ENCODE results near the gene CBX4. TPM values are rescaled to one million over a fixed set of nuclear protein-coding genes. Genes with fewer than 3 reads are reported as not detected.
"Not testable (repeated sequence)": the region's sequence is repeated elsewhere in the genome, so short reads cannot be mapped to it uniquely, and the experiment has no call there.

Gene CBX4
- total RNA-seq, 2 experiments from 2014 or later = 53.8 to 54.4 TPM

DNA sequence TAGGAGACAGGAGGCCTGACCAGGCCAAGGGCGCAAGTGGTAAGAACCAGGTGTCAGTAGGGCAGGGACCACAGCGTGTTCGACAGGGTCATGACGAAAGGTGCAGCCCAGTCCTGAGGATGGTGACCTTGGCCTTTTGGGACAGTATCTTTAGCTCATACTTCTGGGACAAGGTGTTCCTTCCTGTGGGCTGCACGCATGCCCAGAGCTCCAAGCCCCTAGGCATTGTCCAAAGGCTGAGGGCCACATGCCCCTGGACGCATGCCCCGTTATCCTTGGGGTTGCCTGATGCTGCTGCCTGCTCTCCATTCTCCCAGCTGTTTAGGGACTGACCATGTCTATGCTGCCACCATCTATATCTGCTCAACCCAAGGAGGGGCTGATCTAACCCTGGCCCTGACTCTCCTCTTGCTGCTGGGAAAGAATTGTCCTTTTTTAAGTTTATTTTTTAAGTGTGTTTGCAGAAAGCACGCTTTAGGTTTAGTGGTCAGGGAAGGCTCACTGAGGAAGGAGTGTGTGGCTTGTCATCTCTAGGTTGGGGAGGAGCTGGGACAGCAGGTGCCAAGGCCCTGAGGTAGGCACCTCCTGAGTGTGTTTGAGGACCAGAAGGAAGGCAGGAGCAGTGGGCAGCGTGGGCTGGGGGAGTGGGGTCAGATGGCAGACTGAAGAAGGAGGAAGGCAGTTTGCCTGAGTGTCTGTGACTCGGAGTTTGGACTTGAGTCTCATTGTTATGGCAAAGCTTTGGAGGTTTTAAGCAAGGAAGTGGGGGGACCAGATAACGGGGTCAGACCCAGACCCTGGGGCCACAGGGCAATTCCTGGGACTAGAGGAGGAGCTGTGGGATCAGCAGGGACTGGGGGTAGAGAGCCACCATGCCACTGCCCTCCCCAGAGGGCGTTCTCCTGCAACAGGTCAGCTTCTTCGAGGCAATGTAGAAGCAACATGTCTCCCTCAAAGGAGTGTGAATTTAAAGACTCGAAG, 15.1 kb upstream of the CBX4 start:
- Mint-ChIP-seq H3K27me3 (peaks cover 9% of the 10 kb centered on the region), H3K27ac (no peak overlapping the region), H3K9me3 (no peaks in the 10 kb centered on the region), H3K4me1 (peaks cover 5% of the 10 kb centered on the region), H3K4me3 (no peak overlapping the region), H3K36me3 (no peaks in the 10 kb centered on the region)
- POLR2A ChIA-PET = interaction anchor here (1.1 kb wide), 1 partner anchor 15 kb away, joined by 3 read pairs; the partner anchor contains the start of gene CBX4
- ATAC-seq (ENCODE audit: low read depth) (no peak), DNase-seq (no peak)

DNA sequence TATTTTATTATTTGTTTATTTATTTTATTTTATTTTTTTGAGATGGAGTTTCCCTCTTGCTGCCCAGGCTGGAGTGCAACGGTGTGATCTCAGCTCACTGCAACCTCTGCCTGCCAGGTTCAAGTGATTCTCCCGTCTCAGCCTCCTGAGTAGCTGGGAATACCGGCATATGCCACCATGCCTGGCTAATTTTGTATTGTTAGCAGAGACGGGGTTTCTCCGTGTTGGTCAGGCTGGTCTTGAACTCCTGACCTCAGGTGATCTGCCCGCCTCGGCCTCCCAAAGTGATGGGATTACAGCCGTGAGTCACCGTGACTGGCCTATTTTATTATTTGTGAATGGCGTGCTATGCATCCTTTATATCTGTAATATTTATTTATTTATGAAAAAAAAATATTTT, 13.9 kb upstream of the CBX4 start:
- H3K36me3 Mint-ChIP-seq; H3K27me3 Mint-ChIP-seq; H3K9me3 Mint-ChIP-seq; POLR2A ChIA-PET; DNase-seq; H3K4me1 Mint-ChIP-seq; H3K27ac Mint-ChIP-seq; ATAC-seq (ENCODE audit: low read depth): not testable (repeated sequence)
- peak overlapping the region; percentile 49 for H3K4me3 Mint-ChIP-seq

GRCh38 chr17:79852748-79853147, 13.5 kb upstream of the CBX4 start:
- Mint-ChIP-seq H3K4me3 (peak overlapping the region; percentile 64), H3K4me1 (peaks cover 5% of the 10 kb centered on the region), H3K36me3 (no peaks in the 10 kb centered on the region), H3K27ac (peak overlapping the region; percentile 71), H3K27me3 (peaks cover 14% of the 10 kb centered on the region), H3K9me3 (no peaks in the 10 kb centered on the region)
- peak; percentile 56 for ATAC-seq (ENCODE audit: low read depth)
- POLR2A ChIA-PET = no interaction called here
- DNase-seq = no peak

GRCh38 chr17:79851461-79851817, 12.2 kb upstream of the CBX4 start:
- POLR2A ChIA-PET = no interaction called here
- no peak for DNase-seq
- Mint-ChIP-seq H3K4me3 (no peak overlapping the region), H3K4me1 (peaks cover 5% of the 10 kb centered on the region), H3K9me3 (no peaks in the 10 kb centered on the region), H3K27me3 (peaks cover 14% of the 10 kb centered on the region), H3K36me3 (no peaks in the 10 kb centered on the region), H3K27ac (no peak overlapping the region)
- ATAC-seq (ENCODE audit: low read depth) = no peak

GRCh38 chr17:79850571-79851460, 11.6 kb upstream of the CBX4 start:
- H3K27me3 Mint-ChIP-seq = peaks cover 20% of the 10 kb centered on the region
- H3K4me3 Mint-ChIP-seq = no peak overlapping the region
- ATAC-seq (ENCODE audit: low read depth) = peak; percentile 32
- H3K9me3 Mint-ChIP-seq = no peaks in the 10 kb centered on the region
- H3K27ac Mint-ChIP-seq = no peak overlapping the region
- no peak for DNase-seq
- H3K4me1 Mint-ChIP-seq = peaks cover 5% of the 10 kb centered on the region
- POLR2A ChIA-PET = interaction anchor here (1.2 kb wide), 1 partner anchor 12 kb away, joined by 4 read pairs; the partner anchor contains the start of gene CBX4
- no peaks in the 10 kb centered on the region for H3K36me3 Mint-ChIP-seq

GRCh38 chr17:79849953-79850352, 10.7 kb upstream of the CBX4 start:
- Mint-ChIP-seq H3K4me3 (no peak overlapping the region), H3K27ac (no peak overlapping the region), H3K27me3 (peaks cover 28% of the 10 kb centered on the region), H3K4me1 (peaks cover 7% of the 10 kb centered on the region), H3K36me3 (no peaks in the 10 kb centered on the region), H3K9me3 (no peaks in the 10 kb centered on the region)
- DNase-seq (no peak), ATAC-seq (ENCODE audit: low read depth) (no peak)
- POLR2A ChIA-PET = interaction anchor here (1.2 kb wide), 1 partner anchor 11 kb away, joined by 4 read pairs; the partner anchor contains the start of gene CBX4

- H3K27me3 Mint-ChIP-seq = peaks cover 32% of the 10 kb centered on the region
- no peak for ATAC-seq (ENCODE audit: low read depth)
- DNase-seq = no peak
- no peak overlapping the region for H3K27ac Mint-ChIP-seq
- POLR2A ChIA-PET = no interaction called here
- H3K36me3 Mint-ChIP-seq = no peaks in the 10 kb centered on the region
- peaks cover 3% of the 10 kb centered on the region for H3K4me1 Mint-ChIP-seq
- no peaks in the 10 kb centered on the region for H3K9me3 Mint-ChIP-seq
- H3K4me3 Mint-ChIP-seq = no peak overlapping the region
Measured at GRCh38 chr17:79848370-79848766, 9.1 kb upstream of the CBX4 start.

DNA sequence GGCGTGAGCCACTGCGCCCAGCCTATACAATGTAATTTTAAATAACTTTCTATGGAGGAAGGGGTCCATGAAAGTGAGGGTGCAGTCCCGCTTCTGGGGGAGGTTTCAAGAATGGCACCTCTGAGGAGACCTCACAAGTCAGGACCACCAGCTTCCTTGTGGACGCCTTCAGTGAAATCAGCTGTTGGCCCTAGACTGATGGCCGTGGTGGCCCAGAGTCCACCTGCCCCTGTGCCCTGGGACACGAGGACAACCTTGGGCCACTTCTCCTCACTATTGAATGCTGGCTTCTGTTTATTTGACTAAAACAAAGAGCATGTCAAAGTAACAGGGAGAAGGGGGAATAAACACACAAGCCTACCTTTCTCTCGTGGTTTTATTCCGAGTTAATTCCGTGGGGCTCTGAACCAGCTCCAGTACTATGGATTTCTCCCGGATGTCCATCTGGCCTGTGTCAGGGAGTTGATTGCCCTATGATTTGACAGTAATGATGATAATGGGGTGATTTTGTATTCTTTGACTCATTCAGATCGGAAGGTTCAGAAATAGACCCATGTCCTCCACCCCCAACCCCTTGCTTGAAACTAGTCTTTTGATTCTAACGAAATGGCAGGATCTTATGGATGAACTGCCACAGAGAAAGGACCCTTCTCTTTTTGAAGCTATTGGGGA, 8.6 kb upstream of the CBX4 start:
- H3K36me3 Mint-ChIP-seq = no peaks in the 10 kb centered on the region
- no peak for ATAC-seq (ENCODE audit: low read depth)

DNA sequence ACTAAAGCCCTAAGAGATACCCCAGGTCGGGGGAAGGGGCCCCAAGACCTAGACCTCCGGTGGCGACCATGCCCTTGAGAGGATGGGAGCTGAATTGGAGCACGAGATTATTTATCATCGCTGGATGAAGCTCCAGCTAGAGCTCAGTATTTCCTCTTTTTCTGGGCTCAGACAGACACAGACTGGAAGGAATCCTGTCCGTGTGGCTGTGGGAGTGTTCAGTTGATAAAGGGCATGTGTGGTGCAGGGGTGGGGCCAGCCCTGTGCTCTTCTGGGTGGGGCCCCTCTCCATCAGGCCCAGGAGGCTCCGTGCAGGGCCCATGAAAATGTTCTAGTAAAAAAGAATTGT, 6.3 kb upstream of the CBX4 start:
- POLR2A ChIA-PET = no interaction called here
- Mint-ChIP-seq H3K36me3 (no peaks in the 10 kb centered on the region), H3K4me3 (no peak overlapping the region), H3K27me3 (peaks cover 54% of the 10 kb centered on the region), H3K4me1 (peaks cover 8% of the 10 kb centered on the region), H3K27ac (no peak overlapping the region), H3K9me3 (no peaks in the 10 kb centered on the region)
- DNase-seq (no peak), ATAC-seq (ENCODE audit: low read depth) (no peak)

More for the DNA sequence above, 8.6 kb upstream of the CBX4 start:
- Mint-ChIP-seq H3K4me1 (peaks cover 3% of the 10 kb centered on the region), H3K4me3 (no peak overlapping the region), H3K27ac (no peak overlapping the region), H3K27me3 (peaks cover 35% of the 10 kb centered on the region), H3K9me3 (no peaks in the 10 kb centered on the region)
- POLR2A ChIA-PET = no interaction called here
- no peak for DNase-seq

DNA sequence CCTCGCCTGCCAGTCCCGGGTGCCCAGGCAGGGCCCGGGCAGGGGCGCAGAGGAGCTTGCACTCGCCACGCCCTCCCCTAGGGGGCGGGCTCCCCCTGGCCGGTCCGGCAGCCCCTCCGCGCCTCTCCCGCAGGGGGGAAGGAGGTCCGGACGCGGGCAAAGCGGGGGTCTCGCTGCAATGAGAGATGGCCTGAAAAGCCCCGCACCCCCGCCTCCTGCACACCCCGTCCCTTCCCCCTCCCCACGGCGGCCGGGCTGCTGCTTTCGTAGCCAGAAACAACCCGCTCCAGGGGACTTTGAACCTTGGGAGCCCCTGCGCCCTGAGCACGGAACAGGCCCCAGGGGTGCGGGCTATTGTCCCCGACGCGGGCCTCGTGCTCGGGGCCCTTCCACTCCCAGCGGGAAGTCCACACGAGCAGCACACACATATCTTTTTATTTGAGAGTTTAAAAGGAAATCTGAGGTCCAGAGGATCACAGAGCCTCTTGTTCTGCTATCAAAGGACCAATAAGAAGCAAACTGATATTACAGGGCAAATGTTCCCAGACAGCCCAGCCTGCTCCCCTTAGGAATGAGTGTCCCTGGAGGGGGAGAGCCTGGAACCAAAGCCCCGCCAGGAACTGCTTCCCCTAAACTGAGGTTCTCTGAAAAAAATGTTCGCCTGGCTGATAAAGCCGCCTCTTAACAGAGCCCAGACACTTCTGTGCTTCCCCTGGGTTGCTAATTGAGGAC, 5.8 kb upstream of the CBX4 start:
- no peak overlapping the region for H3K27ac Mint-ChIP-seq
- H3K27me3 Mint-ChIP-seq = peaks cover 55% of the 10 kb centered on the region
- no peak overlapping the region for H3K4me3 Mint-ChIP-seq
- H3K9me3 Mint-ChIP-seq = no peaks in the 10 kb centered on the region
- DNase-seq (peak; percentile 80), ATAC-seq (ENCODE audit: low read depth) (peak; percentile 44)
- H3K36me3 Mint-ChIP-seq = no peaks in the 10 kb centered on the region
- peaks cover 8% of the 10 kb centered on the region for H3K4me1 Mint-ChIP-seq
- POLR2A ChIA-PET = no interaction called here

GRCh38 chr17:79843816-79844800, 4.9 kb upstream of the CBX4 start:
- ATAC-seq (ENCODE audit: low read depth) (no peak), DNase-seq (peak; percentile 47)
- H3K4me3 Mint-ChIP-seq = peak overlapping the region; percentile 67
- H3K9me3 Mint-ChIP-seq = no peaks in the 10 kb centered on the region
- H3K36me3 Mint-ChIP-seq = no peaks in the 10 kb centered on the region
- no peak overlapping the region for H3K27ac Mint-ChIP-seq
- peaks cover 57% of the 10 kb centered on the region for H3K27me3 Mint-ChIP-seq
- POLR2A ChIA-PET = interaction anchor here (1.7 kb wide), 1 partner anchor 47 kb away, joined by 3 read pairs; the partner anchor contains the start of gene CBX8
- peaks cover 8% of the 10 kb centered on the region for H3K4me1 Mint-ChIP-seq

- H3K27me3 Mint-ChIP-seq = peaks cover 54% of the 10 kb centered on the region
- no peak overlapping the region for H3K27ac Mint-ChIP-seq
- H3K4me1 Mint-ChIP-seq = peaks cover 8% of the 10 kb centered on the region
- no peaks in the 10 kb centered on the region for H3K9me3 Mint-ChIP-seq
- peak overlapping the region; percentile 67 for H3K4me3 Mint-ChIP-seq
- ATAC-seq (ENCODE audit: low read depth) = no peak
- POLR2A ChIA-PET = interaction anchor here (1.7 to 5.2 kb wide), 2 partner anchors 33 to 46 kb away, joined by 3 to 76 read pairs; partner anchors contain the start of gene CBX8
- DNase-seq = no peak
- H3K36me3 Mint-ChIP-seq = peaks cover under 1% of the 10 kb centered on the region
Measured at GRCh38 chr17:79843474-79843815, 4.2 kb upstream of the CBX4 start.
